GM23338 (cell line): ENCODE results near the gene VWA7. TPM values are rescaled to one million over a fixed set of nuclear protein-coding genes. Genes with fewer than 3 reads are reported as not detected.

Experiments
- ATAC-seq: fragments of 200-7000 bp; cut with Tn5 transposase; 3 replicates; pipeline ENCODE4 v1.9.1; 2020
- DNase-seq: peaks from one replicate; pipeline ENCODE4 v3.0.0-alpha.2; 2015; ENCODE audit warnings: low spot score
- H2AFZ ChIP-seq: fragments of 200-600 bp; sonication (generic); 2 replicates; pipeline ENCODE4 v1.8.0; 2016; ENCODE audit warnings: antibody characterized with exemption, mild to moderate bottlenecking, moderate library complexity
- H3F3A ChIP-seq: fragments of 200-600 bp; sonication (generic); replicated peaks from 2 replicates; pipeline ENCODE4 v1.8.0; 2017; ENCODE audit warnings: antibody characterized with exemption, mixed run types, low read depth
- H3K27ac ChIP-seq: fragments of 200-600 bp; sonication (generic); 2 replicates; pipeline ENCODE4 v1.6.1; 2016; ENCODE audit warnings: low read depth
- H3K27me3 ChIP-seq: fragments of 200-600 bp; sonication (generic); 2 replicates; pipeline ENCODE4 v1.8.0; 2016; ENCODE audit warnings: mild to moderate bottlenecking, mixed run types, moderate library complexity; ENCODE audit not compliant: insufficient read depth
- H3K36me3 ChIP-seq: fragments of 200-600 bp; sonication (generic); 2 replicates; pipeline ENCODE4 v1.8.0; 2016; ENCODE audit warnings: mild to moderate bottlenecking; ENCODE audit not compliant: insufficient read depth
- H3K4me1 ChIP-seq: fragments of 200-600 bp; sonication (generic); 2 replicates; pipeline ENCODE4 v1.8.0; 2016; ENCODE audit warnings: mild to moderate bottlenecking, moderate library complexity; ENCODE audit not compliant: insufficient read depth
- H3K4me2 ChIP-seq: fragments of 200-600 bp; sonication (generic); 2 replicates; pipeline ENCODE4 v1.7.1; 2017; ENCODE audit warnings: mixed run types
- H3K4me3 ChIP-seq: fragments of 200-600 bp; sonication (generic); 2 replicates; pipeline ENCODE4 v1.6.1; 2016; ENCODE audit warnings: mixed run types
- H3K79me2 ChIP-seq: fragments of 200-600 bp; sonication (generic); replicated peaks from 2 replicates; pipeline ENCODE4 v1.8.0; 2017; ENCODE audit warnings: mild to moderate bottlenecking; ENCODE audit not compliant: insufficient read depth
- H3K9me2 ChIP-seq: fragments of 200-600 bp; sonication (generic); 2 replicates; pipeline ENCODE4 v1.8.0; 2017; ENCODE audit not compliant: insufficient read depth
- H4K20me1 ChIP-seq: fragments of 200-600 bp; sonication (generic); replicated peaks from 2 replicates; pipeline ENCODE4 v1.8.0; 2017; ENCODE audit warnings: mild to moderate bottlenecking; ENCODE audit not compliant: insufficient read depth
- H3K27ac Mint-ChIP-seq: 2 replicates; pipeline ENCODE4 v1.8.0; 2020; ENCODE audit warnings: inconsistent platforms, mild to moderate bottlenecking, moderate library complexity, mixed read lengths
- H3K27me3 Mint-ChIP-seq: 3 replicates; pipeline ENCODE4 v1.8.0; 2022; ENCODE audit warnings: low read depth, mild to moderate bottlenecking, moderate library complexity, mixed read lengths, inconsistent platforms; ENCODE audit not compliant: insufficient read depth, poor library complexity
- H3K36me3 Mint-ChIP-seq: 3 replicates; pipeline ENCODE4 v1.8.0; 2021; ENCODE audit warnings: low read depth, mild to moderate bottlenecking, inconsistent platforms, moderate library complexity, mixed read lengths
- H3K4me1 Mint-ChIP-seq: 3 replicates; pipeline ENCODE4 v1.8.0; 2020; ENCODE audit warnings: mild to moderate bottlenecking, inconsistent platforms, mixed read lengths
- H3K4me3 Mint-ChIP-seq: 3 replicates; pipeline ENCODE4 v1.8.0; 2021; ENCODE audit warnings: moderate library complexity, mild to moderate bottlenecking, inconsistent platforms, mixed read lengths
- H3K9me3 Mint-ChIP-seq: 3 replicates; pipeline ENCODE4 v1.8.0; 2020; ENCODE audit warnings: moderate library complexity, mild to moderate bottlenecking, inconsistent platforms, mixed read lengths
- CREB1 ChIP-seq: fragments of 250-450 bp; sonication (Bioruptor Pico); IDR thresholded peaks from 2 replicates; pipeline ENCODE4 v1.5.0; 2020; ENCODE audit warnings: low read depth, mild to moderate bottlenecking, moderate library complexity
- EZH2phosphoT487 ChIP-seq: fragments of 200-600 bp; sonication (generic); IDR thresholded peaks from one replicate; pipeline ENCODE4 v1.8.1; 2018; ENCODE audit warnings: antibody characterized with exemption; ENCODE audit not compliant: unreplicated experiment
- POLR2AphosphoS5 ChIP-seq: IDR thresholded peaks from 2 replicates; pipeline ENCODE4 v1.6.1; 2016; ENCODE audit warnings: antibody characterized with exemption, low read depth
- REST ChIP-seq: IDR thresholded peaks from one replicate; pipeline ENCODE4 v1.6.1; 2018; ENCODE audit warnings: antibody characterized with exemption; ENCODE audit not compliant: unreplicated experiment
- polyA plus RNA-seq: library from polyadenylated mRNA; unstranded; fragments of >200 nt; fragmentation: Nextera tagmentation; extraction: Ambion mirVana; gene quantifications from 2 replicates; pipeline ENCODE4 v1.2.1, GENCODE V29; 2016
- total RNA-seq: library from RNA; depleted of rRNA; stranded (reverse); fragments of >200 nt; shearing (Covaris generic); gene quantifications from 2 replicates; pipeline ENCODE4 v1.2.3, GENCODE V29; 2014
- TF ChIP-seq, protein P1 (sequence below): fragments of 250-450 bp; sonication (Bioruptor Pico); IDR thresholded peaks from 2 replicates; pipeline ENCODE4 v1.5.0; 2020; ENCODE audit warnings: mild to moderate bottlenecking, moderate library complexity
- TF ChIP-seq, protein P2 (sequence below): IDR thresholded peaks from 2 replicates; pipeline ENCODE4 v1.6.1; 2016; ENCODE audit warnings: antibody characterized with exemption

Gene VWA7
- total and polyA plus RNA-seq, 2 experiments from 2014 or later = 0.07 to 0.36 TPM

DNA sequence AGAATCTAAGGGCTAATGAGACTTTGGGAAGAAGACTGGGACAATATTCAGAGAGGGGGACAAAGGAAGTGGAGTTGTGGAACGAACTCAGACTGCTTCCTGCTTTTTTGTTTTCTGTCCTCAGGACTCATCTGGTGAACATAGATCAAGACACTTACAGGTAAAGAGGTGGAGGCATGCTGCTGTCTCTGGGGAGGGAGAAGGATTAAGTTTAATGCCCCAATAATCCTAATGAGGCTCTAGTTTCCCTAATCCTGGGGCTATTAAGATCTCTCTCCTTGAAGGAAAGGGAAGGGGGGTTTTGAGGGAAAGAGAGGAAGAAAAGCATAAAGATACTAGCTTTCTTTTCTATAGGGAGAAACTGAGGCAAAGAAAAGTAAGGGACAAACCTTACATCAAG lies 32.7 kb downstream of the VWA7 start:
- H3K27ac Mint-ChIP-seq = no peak overlapping the region; the same call in 1 of the 2 replicates

More for the DNA sequence above, 32.7 kb downstream of the VWA7 start:
- Histone ChIP-seq H3K4me1 (peaks cover 7% of the 10 kb centered on the region), H4K20me1 (no peaks in the 10 kb centered on the region), H3F3A (no peaks in the 10 kb centered on the region), H3K36me3 (peaks cover 4% of the 10 kb centered on the region; the same call in 1 of the 2 replicates), H3K79me2 (no peaks in the 10 kb centered on the region), H3K27me3 (no peaks in the 10 kb centered on the region), H3K27ac (peak overlapping the region; percentile 66; the same call in 1 of the 2 replicates), H3K4me2 (no peak overlapping the region), H3K4me3 (no peak overlapping the region), H2AFZ (no peak overlapping the region), H3K9me2 (no peaks in the 10 kb centered on the region)
- no peak for DNase-seq
- Mint-ChIP-seq H3K36me3 (peaks cover 31% of the 10 kb centered on the region), H3K4me3 (no peak overlapping the region), H3K27me3 (peaks cover 15% of the 10 kb centered on the region), H3K4me1 (peaks cover 17% of the 10 kb centered on the region), H3K9me3 (no peaks in the 10 kb centered on the region; the same call in 2 of the 3 replicates)
- TF ChIP-seq, protein P1, sequence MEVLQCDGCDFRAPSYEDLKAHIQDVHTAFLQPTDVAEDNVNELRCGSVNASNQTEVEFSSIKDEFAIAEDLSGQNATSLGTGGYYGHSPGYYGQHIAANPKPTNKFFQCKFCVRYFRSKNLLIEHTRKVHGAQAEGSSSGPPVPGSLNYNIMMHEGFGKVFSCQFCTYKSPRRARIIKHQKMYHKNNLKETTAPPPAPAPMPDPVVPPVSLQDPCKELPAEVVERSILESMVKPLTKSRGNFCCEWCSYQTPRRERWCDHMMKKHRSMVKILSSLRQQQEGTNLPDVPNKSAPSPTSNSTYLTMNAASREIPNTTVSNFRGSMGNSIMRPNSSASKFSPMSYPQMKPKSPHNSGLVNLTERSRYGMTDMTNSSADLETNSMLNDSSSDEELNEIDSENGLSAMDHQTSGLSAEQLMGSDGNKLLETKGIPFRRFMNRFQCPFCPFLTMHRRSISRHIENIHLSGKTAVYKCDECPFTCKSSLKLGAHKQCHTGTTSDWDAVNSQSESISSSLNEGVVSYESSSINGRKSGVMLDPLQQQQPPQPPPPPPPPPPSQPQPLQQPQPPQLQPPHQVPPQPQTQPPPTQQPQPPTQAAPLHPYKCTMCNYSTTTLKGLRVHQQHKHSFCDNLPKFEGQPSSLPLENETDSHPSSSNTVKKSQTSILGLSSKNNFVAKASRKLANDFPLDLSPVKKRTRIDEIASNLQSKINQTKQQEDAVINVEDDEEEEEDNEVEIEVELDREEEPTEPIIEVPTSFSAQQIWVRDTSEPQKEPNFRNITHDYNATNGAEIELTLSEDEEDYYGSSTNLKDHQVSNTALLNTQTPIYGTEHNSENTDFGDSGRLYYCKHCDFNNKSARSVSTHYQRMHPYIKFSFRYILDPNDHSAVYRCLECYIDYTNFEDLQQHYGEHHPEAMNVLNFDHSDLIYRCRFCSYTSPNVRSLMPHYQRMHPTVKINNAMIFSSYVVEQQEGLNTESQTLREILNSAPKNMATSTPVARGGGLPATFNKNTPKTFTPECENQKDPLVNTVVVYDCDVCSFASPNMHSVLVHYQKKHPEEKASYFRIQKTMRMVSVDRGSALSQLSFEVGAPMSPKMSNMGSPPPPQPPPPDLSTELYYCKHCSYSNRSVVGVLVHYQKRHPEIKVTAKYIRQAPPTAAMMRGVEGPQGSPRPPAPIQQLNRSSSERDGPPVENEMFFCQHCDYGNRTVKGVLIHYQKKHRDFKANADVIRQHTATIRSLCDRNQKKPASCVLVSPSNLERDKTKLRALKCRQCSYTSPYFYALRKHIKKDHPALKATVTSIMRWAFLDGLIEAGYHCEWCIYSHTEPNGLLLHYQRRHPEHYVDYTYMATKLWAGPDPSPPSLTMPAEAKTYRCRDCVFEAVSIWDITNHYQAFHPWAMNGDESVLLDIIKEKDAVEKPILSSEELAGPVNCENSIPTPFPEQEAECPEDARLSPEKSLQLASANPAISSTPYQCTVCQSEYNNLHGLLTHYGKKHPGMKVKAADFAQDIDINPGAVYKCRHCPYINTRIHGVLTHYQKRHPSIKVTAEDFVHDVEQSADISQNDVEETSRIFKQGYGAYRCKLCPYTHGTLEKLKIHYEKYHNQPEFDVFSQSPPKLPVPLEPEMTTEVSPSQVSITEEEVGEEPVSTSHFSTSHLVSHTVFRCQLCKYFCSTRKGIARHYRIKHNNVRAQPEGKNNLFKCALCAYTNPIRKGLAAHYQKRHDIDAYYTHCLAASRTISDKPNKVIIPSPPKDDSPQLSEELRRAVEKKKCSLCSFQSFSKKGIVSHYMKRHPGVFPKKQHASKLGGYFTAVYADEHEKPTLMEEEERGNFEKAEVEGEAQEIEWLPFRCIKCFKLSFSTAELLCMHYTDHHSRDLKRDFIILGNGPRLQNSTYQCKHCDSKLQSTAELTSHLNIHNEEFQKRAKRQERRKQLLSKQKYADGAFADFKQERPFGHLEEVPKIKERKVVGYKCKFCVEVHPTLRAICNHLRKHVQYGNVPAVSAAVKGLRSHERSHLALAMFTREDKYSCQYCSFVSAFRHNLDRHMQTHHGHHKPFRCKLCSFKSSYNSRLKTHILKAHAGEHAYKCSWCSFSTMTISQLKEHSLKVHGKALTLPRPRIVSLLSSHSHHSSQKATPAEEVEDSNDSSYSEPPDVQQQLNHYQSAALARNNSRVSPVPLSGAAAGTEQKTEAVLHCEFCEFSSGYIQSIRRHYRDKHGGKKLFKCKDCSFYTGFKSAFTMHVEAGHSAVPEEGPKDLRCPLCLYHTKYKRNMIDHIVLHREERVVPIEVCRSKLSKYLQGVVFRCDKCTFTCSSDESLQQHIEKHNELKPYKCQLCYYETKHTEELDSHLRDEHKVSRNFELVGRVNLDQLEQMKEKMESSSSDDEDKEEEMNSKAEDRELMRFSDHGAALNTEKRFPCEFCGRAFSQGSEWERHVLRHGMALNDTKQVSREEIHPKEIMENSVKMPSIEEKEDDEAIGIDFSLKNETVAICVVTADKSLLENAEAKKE = no peak
- TF ChIP-seq CREB1 (CRISPR knock-in tag) (no peak), REST (no peak), EZH2phosphoT487 (no peak), POLR2AphosphoS5 (no peak)
- TF ChIP-seq, protein P2, sequence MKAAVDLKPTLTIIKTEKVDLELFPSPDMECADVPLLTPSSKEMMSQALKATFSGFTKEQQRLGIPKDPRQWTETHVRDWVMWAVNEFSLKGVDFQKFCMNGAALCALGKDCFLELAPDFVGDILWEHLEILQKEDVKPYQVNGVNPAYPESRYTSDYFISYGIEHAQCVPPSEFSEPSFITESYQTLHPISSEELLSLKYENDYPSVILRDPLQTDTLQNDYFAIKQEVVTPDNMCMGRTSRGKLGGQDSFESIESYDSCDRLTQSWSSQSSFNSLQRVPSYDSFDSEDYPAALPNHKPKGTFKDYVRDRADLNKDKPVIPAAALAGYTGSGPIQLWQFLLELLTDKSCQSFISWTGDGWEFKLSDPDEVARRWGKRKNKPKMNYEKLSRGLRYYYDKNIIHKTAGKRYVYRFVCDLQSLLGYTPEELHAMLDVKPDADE = no peak
- ATAC-seq = no peak
